T-helper 1 cell treated with Interleukin-12 subunit alpha and Interleukin-12 subunit beta and Interleukin-4 antibody, amounts not matched to agents 30 μg/mL and 1 μg/mL, for 36 hours (primary cell): Measurements from ENCODE around the gene LRRC71.

Experiments
- H3K27ac Mint-ChIP-seq: one replicate; pipeline ENCODE4 v1.8.0; 2021; ENCODE audit warnings: mild to moderate bottlenecking, mixed read lengths
- H3K27me3 Mint-ChIP-seq: one replicate; pipeline ENCODE4 v1.8.0; 2021; ENCODE audit warnings: low read depth, mixed read lengths
- H3K36me3 Mint-ChIP-seq: one replicate; pipeline ENCODE4 v1.8.0; 2021; ENCODE audit warnings: low read depth, mixed read lengths
- H3K4me1 Mint-ChIP-seq: one replicate; pipeline ENCODE4 v1.8.0; 2021; ENCODE audit warnings: low read depth, mixed read lengths
- H3K4me3 Mint-ChIP-seq: one replicate; pipeline ENCODE4 v1.8.0; 2021; ENCODE audit warnings: mild to moderate bottlenecking, moderate library complexity, mixed read lengths
- H3K9me3 Mint-ChIP-seq: one replicate; pipeline ENCODE4 v1.8.0; 2021; ENCODE audit warnings: mixed read lengths

Gene LRRC71

GRCh38 chr1:156908541-156908940 is 11.9 kb upstream of the LRRC71 start:
- H3K27ac Mint-ChIP-seq, result no peak overlapping the region
- H3K9me3 Mint-ChIP-seq, result no peaks in the 10 kb centered on the region
- no peak overlapping the region for H3K4me3 Mint-ChIP-seq
- H3K27me3 Mint-ChIP-seq, result peaks cover 14% of the 10 kb centered on the region
- no peaks in the 10 kb centered on the region for H3K36me3 Mint-ChIP-seq
- no peaks in the 10 kb centered on the region for H3K4me1 Mint-ChIP-seq

- Mint-ChIP-seq H3K27me3 (peaks cover 12% of the 10 kb centered on the region), H3K27ac (no peak overlapping the region), H3K4me3 (no peak overlapping the region), H3K36me3 (no peaks in the 10 kb centered on the region), H3K9me3 (no peaks in the 10 kb centered on the region), H3K4me1 (no peaks in the 10 kb centered on the region)
Measured at GRCh38 chr1:156908955-156909354, 11.5 kb upstream of the LRRC71 start.

- no peak overlapping the region for H3K4me3 Mint-ChIP-seq
- no peak overlapping the region for H3K27ac Mint-ChIP-seq
- no peaks in the 10 kb centered on the region for H3K9me3 Mint-ChIP-seq
- H3K36me3 Mint-ChIP-seq, result no peaks in the 10 kb centered on the region
- H3K27me3 Mint-ChIP-seq, result peaks cover 9% of the 10 kb centered on the region
- H3K4me1 Mint-ChIP-seq, result no peaks in the 10 kb centered on the region
Measured at GRCh38 chr1:156909671-156910070, 10.8 kb upstream of the LRRC71 start.

- Mint-ChIP-seq H3K27ac (no peak overlapping the region), H3K4me3 (no peak overlapping the region), H3K36me3 (no peaks in the 10 kb centered on the region), H3K9me3 (no peaks in the 10 kb centered on the region), H3K27me3 (peaks cover 9% of the 10 kb centered on the region), H3K4me1 (no peaks in the 10 kb centered on the region)
Measured at GRCh38 chr1:156910309-156910782, 10.1 kb upstream of the LRRC71 start.

- no peak overlapping the region for H3K27ac Mint-ChIP-seq
- no peaks in the 10 kb centered on the region for H3K9me3 Mint-ChIP-seq
- no peak overlapping the region for H3K4me3 Mint-ChIP-seq
- H3K27me3 Mint-ChIP-seq, result peaks cover 19% of the 10 kb centered on the region
- H3K36me3 Mint-ChIP-seq, result no peaks in the 10 kb centered on the region
- no peaks in the 10 kb centered on the region for H3K4me1 Mint-ChIP-seq
Measured at GRCh38 chr1:156911577-156912298, 8.7 kb upstream of the LRRC71 start.

- peaks cover 23% of the 10 kb centered on the region for H3K27me3 Mint-ChIP-seq
- H3K36me3 Mint-ChIP-seq, result no peaks in the 10 kb centered on the region
- no peak overlapping the region for H3K4me3 Mint-ChIP-seq
- no peaks in the 10 kb centered on the region for H3K9me3 Mint-ChIP-seq
- H3K4me1 Mint-ChIP-seq, result no peaks in the 10 kb centered on the region
- no peak overlapping the region for H3K27ac Mint-ChIP-seq
Measured at GRCh38 chr1:156912310-156912709, 8.1 kb upstream of the LRRC71 start.

GRCh38 chr1:156912861-156913808 is 7.3 kb upstream of the LRRC71 start:
- no peak overlapping the region for H3K27ac Mint-ChIP-seq
- H3K27me3 Mint-ChIP-seq, result peaks cover 27% of the 10 kb centered on the region
- no peaks in the 10 kb centered on the region for H3K36me3 Mint-ChIP-seq
- no peaks in the 10 kb centered on the region for H3K4me1 Mint-ChIP-seq
- no peaks in the 10 kb centered on the region for H3K9me3 Mint-ChIP-seq
- no peak overlapping the region for H3K4me3 Mint-ChIP-seq

- Mint-ChIP-seq H3K27ac (no peak overlapping the region), H3K4me1 (no peaks in the 10 kb centered on the region), H3K9me3 (no peaks in the 10 kb centered on the region), H3K27me3 (peaks cover 35% of the 10 kb centered on the region), H3K4me3 (no peak overlapping the region), H3K36me3 (no peaks in the 10 kb centered on the region)
Measured at GRCh38 chr1:156913809-156914387, 6.5 kb upstream of the LRRC71 start.

- Mint-ChIP-seq H3K27me3 (peaks cover 40% of the 10 kb centered on the region), H3K9me3 (no peaks in the 10 kb centered on the region), H3K36me3 (no peaks in the 10 kb centered on the region), H3K4me3 (no peak overlapping the region), H3K4me1 (no peaks in the 10 kb centered on the region), H3K27ac (no peak overlapping the region)
Measured at GRCh38 chr1:156914440-156914856, 6.0 kb upstream of the LRRC71 start.

GRCh38 chr1:156921053-156921529 is 659 bp downstream of the LRRC71 start:
- Mint-ChIP-seq H3K36me3 (no peaks in the 10 kb centered on the region), H3K4me3 (no peak overlapping the region), H3K27me3 (peaks cover 90% of the 10 kb centered on the region), H3K4me1 (peaks cover 6% of the 10 kb centered on the region), H3K27ac (no peak overlapping the region), H3K9me3 (no peaks in the 10 kb centered on the region)

GRCh38 chr1:156922986-156923669 is 2.7 kb downstream of the LRRC71 start:
- no peaks in the 10 kb centered on the region for H3K36me3 Mint-ChIP-seq
- no peaks in the 10 kb centered on the region for H3K9me3 Mint-ChIP-seq
- peaks cover 13% of the 10 kb centered on the region for H3K4me1 Mint-ChIP-seq
- peaks cover 96% of the 10 kb centered on the region for H3K27me3 Mint-ChIP-seq
- H3K4me3 Mint-ChIP-seq, result peak overlapping the region; percentile 15
- no peak overlapping the region for H3K27ac Mint-ChIP-seq

GRCh38 chr1:156923670-156924477 is 3.4 kb downstream of the LRRC71 start:
- Mint-ChIP-seq H3K4me3 (no peak overlapping the region), H3K9me3 (no peaks in the 10 kb centered on the region), H3K36me3 (no peaks in the 10 kb centered on the region), H3K27ac (no peak overlapping the region), H3K4me1 (peaks cover 14% of the 10 kb centered on the region), H3K27me3 (peaks cover 96% of the 10 kb centered on the region)

GRCh38 chr1:156924478-156925153 is 4.2 kb downstream of the LRRC71 start:
- peaks cover 14% of the 10 kb centered on the region for H3K4me1 Mint-ChIP-seq
- H3K4me3 Mint-ChIP-seq, result no peak overlapping the region
- H3K36me3 Mint-ChIP-seq, result no peaks in the 10 kb centered on the region

More at GRCh38 chr1:156924478-156925153, 4.2 kb downstream of the LRRC71 start:
- Mint-ChIP-seq H3K9me3 (no peaks in the 10 kb centered on the region), H3K27me3 (peaks cover 96% of the 10 kb centered on the region), H3K27ac (no peak overlapping the region)
